Neuron (in vitro differentiated cells): ENCODE measurements around the gene PABPN1L.

Experiments used
- H2AFZ ChIP-seq: one replicate; pipeline ENCODE4 v1.6.1; 2013; ENCODE audit warnings: low read depth, mild to moderate bottlenecking, inconsistent platforms, low read length, moderate library complexity
- H3K27me3 ChIP-seq: one replicate; pipeline ENCODE4 v1.6.1; 2013; ENCODE audit warnings: low read length; ENCODE audit not compliant: insufficient read depth
- H3K36me3 ChIP-seq: one replicate; pipeline ENCODE4 v1.6.1; 2013; ENCODE audit warnings: low read length; ENCODE audit not compliant: insufficient read depth
- H3K4me1 ChIP-seq: one replicate; pipeline ENCODE4 v1.6.1; 2013; ENCODE audit warnings: low read length; ENCODE audit not compliant: insufficient read depth
- H3K4me3 ChIP-seq: 2 replicates; pipeline ENCODE4 v1.5.1; 2013; ENCODE audit warnings: mild to moderate bottlenecking, low read length, moderate library complexity
- H3K9me3 ChIP-seq: one replicate; pipeline ENCODE4 v1.6.1; 2013; ENCODE audit warnings: low read length

The PABPN1L gene

GRCh38 chr16:88866151-88866920 is at the start of gene PABPN1L:
Gene PABPN1L, minus strand, starts transcription at chr16:88866660. Its CDS starts 54 bp downstream, at chr16:88866606.
- H3K4me3 ChIP-seq: no peak within 1 kb of the TSS
- H3K27me3 ChIP-seq: peaks cover 37% of the 10 kb centered on the region
- H2AFZ ChIP-seq: no peak within 1 kb of the TSS
- H3K9me3 ChIP-seq: no peaks in the 10 kb centered on the region
- H3K36me3 ChIP-seq: peaks cover 4% of the 10 kb centered on the region
- no peaks in the 10 kb centered on the region for H3K4me1 ChIP-seq

GRCh38 chr16:88915639-88916327 is 49.3 kb upstream of the PABPN1L start:
- peaks cover 14% of the 10 kb centered on the region for H3K4me1 ChIP-seq
- H2AFZ ChIP-seq: no peak overlapping the region
- H3K36me3 ChIP-seq: no peaks in the 10 kb centered on the region
- H3K4me3 ChIP-seq: no peak overlapping the region
- H3K27me3 ChIP-seq: no peaks in the 10 kb centered on the region
- H3K9me3 ChIP-seq: no peaks in the 10 kb centered on the region

GRCh38 chr16:88914750-88915368 is 48.4 kb upstream of the PABPN1L start:
- Histone ChIP-seq H3K4me1 (peaks cover 14% of the 10 kb centered on the region), H3K9me3 (no peaks in the 10 kb centered on the region), H3K4me3 (no peak overlapping the region), H2AFZ (no peak overlapping the region), H3K27me3 (no peaks in the 10 kb centered on the region), H3K36me3 (no peaks in the 10 kb centered on the region)

- no peaks in the 10 kb centered on the region for H3K9me3 ChIP-seq
- H3K36me3 ChIP-seq: no peaks in the 10 kb centered on the region
- H3K4me1 ChIP-seq: peaks cover 14% of the 10 kb centered on the region
- no peak overlapping the region for H2AFZ ChIP-seq
- H3K27me3 ChIP-seq: no peaks in the 10 kb centered on the region
- no peak overlapping the region for H3K4me3 ChIP-seq
Measured at GRCh38 chr16:88913870-88914269, 47.4 kb upstream of the PABPN1L start.

GRCh38 chr16:88913001-88913612 is 46.6 kb upstream of the PABPN1L start:
- no peak overlapping the region for H3K4me3 ChIP-seq
- no peaks in the 10 kb centered on the region for H3K27me3 ChIP-seq
- no peaks in the 10 kb centered on the region for H3K36me3 ChIP-seq
- no peaks in the 10 kb centered on the region for H3K9me3 ChIP-seq
- no peak overlapping the region for H2AFZ ChIP-seq
- peaks cover 14% of the 10 kb centered on the region for H3K4me1 ChIP-seq

- no peak overlapping the region for H3K4me3 ChIP-seq
- no peak overlapping the region for H2AFZ ChIP-seq
- peaks cover 11% of the 10 kb centered on the region for H3K4me1 ChIP-seq
- no peaks in the 10 kb centered on the region for H3K9me3 ChIP-seq
- no peaks in the 10 kb centered on the region for H3K36me3 ChIP-seq
- H3K27me3 ChIP-seq: no peaks in the 10 kb centered on the region
Measured at GRCh38 chr16:88912556-88912955, 46.1 kb upstream of the PABPN1L start.

- H3K9me3 ChIP-seq: no peaks in the 10 kb centered on the region
- no peak overlapping the region for H3K4me3 ChIP-seq
- H3K36me3 ChIP-seq: no peaks in the 10 kb centered on the region
- H2AFZ ChIP-seq: no peak overlapping the region
- H3K4me1 ChIP-seq: peaks cover 5% of the 10 kb centered on the region
- H3K27me3 ChIP-seq: no peaks in the 10 kb centered on the region
Measured at GRCh38 chr16:88911946-88912310, 45.5 kb upstream of the PABPN1L start.

GRCh38 chr16:88911136-88911945 is 44.9 kb upstream of the PABPN1L start:
- no peak overlapping the region for H2AFZ ChIP-seq
- no peaks in the 10 kb centered on the region for H3K36me3 ChIP-seq
- H3K4me1 ChIP-seq: peaks cover 2% of the 10 kb centered on the region
- H3K27me3 ChIP-seq: no peaks in the 10 kb centered on the region
- no peak overlapping the region for H3K4me3 ChIP-seq
- H3K9me3 ChIP-seq: no peaks in the 10 kb centered on the region

- no peaks in the 10 kb centered on the region for H3K36me3 ChIP-seq
- no peak overlapping the region for H3K4me3 ChIP-seq
- H3K27me3 ChIP-seq: no peaks in the 10 kb centered on the region
- H3K9me3 ChIP-seq: no peaks in the 10 kb centered on the region
- H2AFZ ChIP-seq: no peak overlapping the region
- peaks cover 2% of the 10 kb centered on the region for H3K4me1 ChIP-seq
Measured at GRCh38 chr16:88910284-88911135, 44.0 kb upstream of the PABPN1L start.

GRCh38 chr16:88909431-88910210 is 43.2 kb upstream of the PABPN1L start:
- no peak overlapping the region for H3K4me3 ChIP-seq
- H3K4me1 ChIP-seq: peaks cover 2% of the 10 kb centered on the region
- H3K36me3 ChIP-seq: no peaks in the 10 kb centered on the region
- no peaks in the 10 kb centered on the region for H3K9me3 ChIP-seq
- H2AFZ ChIP-seq: no peak overlapping the region
- no peaks in the 10 kb centered on the region for H3K27me3 ChIP-seq

GRCh38 chr16:88908307-88908706 is 41.8 kb upstream of the PABPN1L start:
- Histone ChIP-seq H3K27me3 (no peaks in the 10 kb centered on the region), H3K36me3 (no peaks in the 10 kb centered on the region), H3K9me3 (no peaks in the 10 kb centered on the region), H3K4me3 (no peak overlapping the region), H3K4me1 (peaks cover 2% of the 10 kb centered on the region), H2AFZ (no peak overlapping the region)
